ENCODE data around the gene MIX23. TPM values are rescaled to one million over a fixed set of nuclear protein-coding genes. Genes with fewer than 3 reads are reported as not detected.

MIX23 gene
- total RNA-seq, 2 donors from 2014 or later: 30.2 to 39.9 TPM

GRCh38 chr3:122314228-122314876, 68.7 kb downstream of the MIX23 start:
- intact Hi-C loops (cut with DNase I, micrococcal nuclease): no loop called here
- peak; percentile 74 for ATAC-seq
- no peak for DNase-seq

GRCh38 chr3:122313281-122313680, 69.8 kb downstream of the MIX23 start:
- intact Hi-C loops (cut with DNase I, micrococcal nuclease): no loop called here
- no peak for ATAC-seq
- no peak for DNase-seq

- intact Hi-C loops (cut with DNase I, micrococcal nuclease): no loop called here
- ATAC-seq: no peak
- DNase-seq: no peak
Observed at GRCh38 chr3:122312826-122313225, 70.2 kb downstream of the MIX23 start.

- intact Hi-C loops (cut with DNase I, micrococcal nuclease): no loop called here
- ATAC-seq (peak; percentile 83), DNase-seq (peak in 1 of 2 donors; percentile 60)
Observed at GRCh38 chr3:122310361-122310760, 72.7 kb downstream of the MIX23 start.

Other genes with a start within 250 kb of the MIX23 start
- under 1 TPM; 0.31 to 0.55 TPM for gene CASR, start 199.6 kb downstream of the MIX23 start, total RNA-seq
- gene CSTA, start 58.0 kb downstream of the MIX23 start, total RNA-seq: 1 to 10 TPM; 1.1 to 1.3 TPM
- gene FAM162A, start 951 bp upstream of the MIX23 start, total RNA-seq: 100 to 1,000 TPM; 207 to 212 TPM
- 1 to 10 TPM; 2.3 to 2.7 TPM for gene WDR5B, start 32.8 kb upstream of the MIX23 start, total RNA-seq
- gene KPNA1, start 131.7 kb upstream of the MIX23 start, total RNA-seq: 10 to 100 TPM; 57.4 to 59.0 TPM
- gene PARP9, start 181.1 kb upstream of the MIX23 start, total RNA-seq: 10 to 100 TPM; 22.4 to 48.2 TPM
- 10 to 100 TPM; 43.9 to 60.5 TPM for gene DTX3L, start 181.1 kb upstream of the MIX23 start, total RNA-seq
- 1 to 10 TPM in 1 of 2 donors, under 1 TPM in 1; 0.70 to 1.4 TPM for gene PARP15, start 194.4 kb upstream of the MIX23 start, total RNA-seq